ENCODE results near the gene RCBTB1.

GRCh38 chr13:49622174-49622946 is 37.0 kb upstream of the RCBTB1 start:
- TF ChIP-seq CTCF (conservative IDR thresholded peaks at IDR 0.05) (no peak), ZFX (IDR thresholded peaks at IDR 0.05) (no peak)

All from C4-2B (cell line).